GM21390 (cell line): ENCODE data around the gene CHRNA9.

Experiments
- ATAC-seq: cut with Tn5 transposase; IDR thresholded peaks from one replicate; pipeline ENCODE4 v1.9.1; 2021; ENCODE audit not compliant: unreplicated experiment

CHRNA9 gene

DNA sequence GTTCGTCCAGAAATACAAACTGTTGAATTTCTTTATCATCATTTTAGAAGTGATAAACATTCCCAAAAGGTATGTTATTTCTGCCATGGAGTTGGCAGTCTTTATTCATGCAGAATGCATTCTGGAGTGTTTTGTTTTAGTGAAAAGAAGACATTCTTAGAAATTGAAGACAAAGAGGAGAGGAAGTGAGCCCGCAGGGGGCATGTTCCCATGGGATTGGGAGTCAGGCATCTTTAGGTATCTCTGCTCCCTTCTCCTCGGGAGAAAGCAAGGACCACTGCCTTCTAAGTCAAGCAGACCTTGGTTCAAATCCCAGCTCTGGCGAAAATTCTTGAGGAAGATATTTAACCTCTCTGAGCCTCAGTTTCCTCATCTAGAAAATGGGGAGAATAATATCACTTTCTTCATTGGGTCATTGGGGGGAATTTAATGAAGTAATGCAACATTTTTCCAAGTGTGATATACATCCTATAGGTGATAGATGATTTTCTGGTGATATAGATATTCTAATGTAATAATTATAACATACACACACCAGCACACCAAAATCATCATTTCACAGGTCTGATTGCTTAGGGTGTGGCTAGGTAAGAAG lies 26.5 kb upstream of the CHRNA9 start:
- no peak for ATAC-seq

- ATAC-seq: peak; percentile 32
Observed at GRCh38 chr4:40309250-40309774, 25.8 kb upstream of the CHRNA9 start.

- ATAC-seq: no peak
Observed at GRCh38 chr4:40310225-40310624, 24.9 kb upstream of the CHRNA9 start.

DNA sequence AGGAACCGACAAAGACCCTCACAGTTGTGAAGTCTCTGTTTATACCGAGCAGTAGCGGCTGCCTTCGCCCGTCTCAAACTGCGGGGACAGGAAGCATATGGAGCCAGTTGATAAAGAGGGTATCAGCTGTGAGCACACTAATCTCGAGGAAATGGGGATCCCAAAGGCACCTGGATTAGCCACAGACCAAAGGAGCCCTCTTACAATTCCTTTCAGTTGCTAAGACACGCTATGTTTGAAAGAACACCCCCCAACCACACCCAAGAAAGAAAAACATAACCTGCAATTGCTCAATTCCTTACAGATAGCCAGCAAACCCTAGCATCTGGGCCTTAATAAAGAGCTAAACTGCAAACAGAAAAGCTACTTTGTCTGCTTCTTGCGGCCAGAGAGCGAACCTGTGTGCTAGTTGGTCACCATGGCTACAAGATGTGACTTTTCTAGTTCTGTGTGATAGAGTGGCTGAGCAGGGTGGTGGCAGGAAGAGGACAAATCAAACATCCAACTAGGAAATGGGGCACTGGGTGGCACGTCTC lies 23.3 kb upstream of the CHRNA9 start:
- ATAC-seq: no peak

DNA sequence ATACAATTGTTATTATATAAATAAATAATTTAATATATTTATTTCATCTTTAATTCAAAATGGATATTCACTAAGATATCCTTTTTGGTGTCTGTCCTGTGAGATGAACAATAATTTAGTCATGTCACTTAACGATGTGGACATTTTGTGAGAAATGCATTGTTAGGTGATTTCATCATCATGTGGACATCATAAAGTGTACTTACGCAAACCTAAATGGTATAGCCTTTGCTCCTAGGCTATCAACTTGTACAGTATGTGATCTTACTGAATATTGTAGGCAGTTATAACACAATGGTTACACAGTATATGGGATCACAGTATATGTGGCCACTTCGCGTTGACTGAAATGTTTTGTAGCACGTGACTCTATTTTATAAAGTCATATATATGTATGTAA lies 20.2 kb upstream of the CHRNA9 start:
- no peak for ATAC-seq

- ATAC-seq: peak; percentile 35
Observed at GRCh38 chr4:40316333-40316781, 18.8 kb upstream of the CHRNA9 start.

DNA sequence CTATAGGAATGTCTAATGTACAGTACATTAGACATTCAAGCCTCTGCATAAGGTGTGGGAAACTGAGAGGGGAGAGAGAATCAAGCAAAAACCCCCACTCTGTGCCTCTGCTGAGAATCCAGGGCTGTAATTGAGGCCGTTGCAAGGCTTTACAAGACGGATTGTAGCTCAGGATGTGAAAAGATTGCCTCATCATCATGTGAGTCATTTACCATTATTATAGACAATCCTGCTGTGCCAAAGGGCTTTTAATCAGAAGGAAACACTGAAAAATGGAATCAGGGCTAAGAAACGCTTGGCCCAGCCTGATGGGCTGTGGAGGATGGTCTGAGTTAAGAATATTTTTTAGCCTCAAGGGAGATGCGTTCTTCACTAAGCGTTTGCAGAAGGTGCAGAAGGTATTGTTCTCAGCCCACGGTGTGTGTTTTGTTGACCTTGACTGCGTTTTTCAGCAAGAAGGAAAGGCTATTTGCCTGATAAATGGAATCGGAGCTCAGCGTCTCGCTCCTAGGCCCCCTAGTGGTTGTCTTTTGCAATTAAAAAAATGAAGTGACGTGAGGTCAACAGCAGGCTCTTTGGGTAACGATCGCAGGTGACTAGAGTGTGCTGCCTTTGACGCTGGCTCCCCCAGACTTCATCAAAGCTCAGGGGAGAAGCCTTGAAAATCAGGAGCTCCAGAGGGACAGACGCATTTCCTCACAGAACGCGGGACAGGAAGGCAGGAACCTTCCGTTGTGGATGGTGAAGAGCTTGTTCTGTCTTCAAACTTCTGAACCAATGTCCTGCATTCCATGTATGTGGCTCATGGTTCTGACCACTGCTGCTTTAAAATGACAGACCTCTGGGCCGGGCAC lies 18.1 kb upstream of the CHRNA9 start:
- peak; percentile 56 for ATAC-seq

DNA sequence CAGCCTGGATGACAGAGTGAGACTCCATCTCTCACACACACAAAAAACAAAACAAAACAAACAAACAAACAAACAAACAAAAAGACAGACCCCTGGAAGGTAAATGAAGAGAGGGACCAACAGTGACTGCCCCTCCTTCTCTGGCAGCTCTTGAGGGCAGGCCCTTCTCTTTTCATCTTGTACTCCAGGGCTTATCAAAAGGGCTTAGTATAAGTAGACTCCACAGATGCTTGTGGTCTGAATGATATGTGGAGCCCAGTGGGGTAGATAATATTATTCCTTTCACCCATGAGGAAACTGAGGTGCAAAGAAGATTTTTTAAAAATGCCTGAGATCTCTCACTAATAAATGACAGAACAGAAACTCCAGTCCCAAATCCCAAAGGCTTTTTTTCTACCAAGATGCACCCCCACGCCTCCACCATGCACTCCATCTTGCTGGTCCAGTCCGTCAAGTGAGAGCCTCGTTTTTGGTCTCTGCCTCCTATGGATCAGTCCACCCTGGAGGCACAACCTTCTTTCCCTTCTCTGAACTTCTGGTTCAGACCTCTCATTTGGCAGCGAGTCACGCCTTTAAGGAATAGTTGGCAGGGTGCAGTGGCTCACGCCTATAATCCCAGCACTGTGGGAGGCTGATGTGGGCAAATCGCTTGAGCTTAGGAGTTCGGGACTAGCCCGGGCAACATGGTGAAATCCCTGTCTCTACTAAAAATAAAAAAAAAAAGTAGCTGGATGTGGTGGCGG lies 17.0 kb upstream of the CHRNA9 start:
- ATAC-seq: no peak

DNA sequence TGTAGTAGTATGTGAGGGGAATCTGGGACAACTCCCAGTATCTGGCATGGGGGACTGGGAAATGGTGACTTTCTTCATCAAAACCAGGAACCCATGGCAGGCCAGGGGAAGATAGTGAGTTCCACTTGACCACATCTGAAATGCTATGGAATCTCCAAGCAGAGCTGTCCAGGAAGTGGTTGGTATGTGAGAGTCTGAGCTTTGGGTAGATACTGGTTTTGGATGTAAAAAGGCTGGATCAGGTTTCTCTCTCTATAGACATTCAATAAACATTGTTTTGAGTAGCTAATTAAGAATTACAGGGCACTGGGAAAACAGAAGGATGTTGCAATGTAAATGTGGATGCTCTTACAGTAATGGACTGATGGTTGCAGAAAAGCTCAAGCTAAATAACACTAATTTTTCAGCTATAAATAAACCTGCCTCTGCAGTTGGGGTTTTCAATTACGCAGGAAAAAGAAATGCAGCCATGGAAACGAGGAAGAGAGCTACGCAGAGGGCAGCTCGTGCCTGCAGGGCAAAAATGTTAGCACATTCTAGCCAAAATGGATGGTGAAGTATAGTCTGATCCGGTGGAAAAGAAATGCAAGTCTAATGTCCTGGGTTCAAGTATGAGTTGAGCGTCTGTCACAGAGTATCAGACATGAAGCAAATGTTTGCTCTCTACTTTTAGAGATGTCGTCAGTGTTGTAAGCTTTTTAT lies 13.4 kb upstream of the CHRNA9 start:
- ATAC-seq: no peak

DNA sequence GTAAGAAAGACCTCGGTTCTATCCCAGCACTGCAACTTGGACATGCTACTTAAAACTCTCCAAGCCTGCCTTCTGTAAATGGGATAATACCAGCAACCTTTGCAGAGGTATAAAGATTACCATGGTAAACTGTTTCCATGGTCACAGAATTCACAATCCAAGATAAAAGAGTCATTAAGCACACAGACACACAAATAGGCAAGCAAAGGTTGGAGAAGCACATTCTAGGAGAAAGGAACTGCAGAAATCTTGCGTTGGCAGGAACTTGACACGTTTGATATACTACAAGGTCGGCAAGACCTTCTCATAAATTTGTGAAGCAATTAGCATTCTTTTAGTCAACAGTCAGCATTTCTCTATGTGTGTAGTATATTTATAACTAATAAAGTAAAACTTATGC lies 12.3 kb upstream of the CHRNA9 start:
- ATAC-seq: no peak

- no peak for ATAC-seq
Observed at GRCh38 chr4:40323866-40324265, 11.3 kb upstream of the CHRNA9 start.

DNA sequence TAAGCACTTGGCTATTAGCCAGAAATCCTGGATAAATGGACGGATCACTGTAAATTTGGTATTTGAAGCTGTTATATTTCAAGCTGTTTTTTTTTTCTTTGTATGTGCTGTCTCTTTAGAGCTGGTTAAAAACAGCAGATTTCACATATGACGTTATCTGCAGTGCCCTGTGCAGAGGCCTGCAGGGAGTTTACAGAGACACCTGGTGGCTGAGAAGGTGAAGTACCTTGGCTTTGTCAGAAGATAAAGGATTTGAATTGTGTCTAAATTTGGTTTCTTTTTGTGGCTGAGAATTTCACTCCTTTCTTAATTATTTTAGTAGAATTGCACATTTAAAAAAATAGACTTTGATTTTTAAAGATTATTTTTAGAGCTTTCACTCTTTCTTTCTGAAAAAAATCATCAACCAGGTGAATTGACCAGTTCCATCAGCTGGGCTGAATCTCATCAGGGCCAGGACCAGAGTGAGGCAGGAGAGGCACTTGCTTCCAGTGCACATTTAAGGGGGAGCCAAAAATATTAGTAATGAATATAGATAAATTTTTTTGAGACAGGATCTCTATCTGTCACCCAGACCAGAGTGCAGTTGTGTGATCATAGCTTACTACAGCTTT lies 9.6 kb upstream of the CHRNA9 start:
- ATAC-seq: peak; percentile 97

DNA sequence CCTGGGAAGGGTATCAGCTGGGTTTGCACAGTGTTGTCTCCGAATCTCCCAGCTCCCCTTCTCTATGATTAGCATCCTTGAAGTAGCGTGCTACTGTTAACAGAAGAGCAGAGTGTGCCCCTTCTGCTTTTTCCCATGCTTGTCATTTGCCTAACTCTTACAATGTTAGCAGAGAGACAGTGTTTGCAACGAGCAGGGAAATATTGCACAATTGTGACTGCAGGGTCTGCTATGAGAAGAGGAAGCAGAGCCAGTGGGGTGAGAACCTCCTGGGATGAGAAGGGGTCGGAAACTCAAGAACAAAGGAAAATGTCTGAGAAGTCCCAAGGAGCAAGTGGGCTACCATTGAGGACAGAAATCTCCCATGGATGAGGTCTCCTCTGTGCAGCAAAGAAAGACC lies 7.8 kb upstream of the CHRNA9 start:
- no peak for ATAC-seq

GRCh38 chr4:40328383-40328782 lies 6.8 kb upstream of the CHRNA9 start:
- ATAC-seq: no peak

DNA sequence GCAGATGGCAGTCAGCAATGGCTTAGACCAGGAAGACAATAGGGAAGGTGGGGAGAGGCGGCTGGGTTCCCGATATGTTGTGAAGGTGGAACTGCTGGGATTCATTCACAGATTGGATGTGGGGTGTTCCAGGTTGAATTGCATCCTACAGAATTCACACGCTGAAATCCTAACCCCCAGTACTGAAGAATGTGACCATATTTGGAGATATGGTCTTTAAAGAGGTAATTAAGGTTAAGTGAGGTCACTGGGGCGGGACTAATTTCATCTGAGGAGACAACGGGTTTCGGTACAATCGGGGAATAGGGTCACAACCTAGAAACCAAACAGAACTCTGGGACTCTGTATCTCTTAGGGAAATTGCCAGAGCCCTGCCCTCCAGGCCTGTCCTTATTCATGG lies 5.3 kb upstream of the CHRNA9 start:
- no peak for ATAC-seq

- no peak for ATAC-seq
Observed at GRCh38 chr4:40330536-40330935, 4.6 kb upstream of the CHRNA9 start.

- ATAC-seq: no peak
Observed at GRCh38 chr4:40331101-40331745, 3.9 kb upstream of the CHRNA9 start.

- no peak for ATAC-seq
Observed at GRCh38 chr4:40331961-40332360, 3.2 kb upstream of the CHRNA9 start.

DNA sequence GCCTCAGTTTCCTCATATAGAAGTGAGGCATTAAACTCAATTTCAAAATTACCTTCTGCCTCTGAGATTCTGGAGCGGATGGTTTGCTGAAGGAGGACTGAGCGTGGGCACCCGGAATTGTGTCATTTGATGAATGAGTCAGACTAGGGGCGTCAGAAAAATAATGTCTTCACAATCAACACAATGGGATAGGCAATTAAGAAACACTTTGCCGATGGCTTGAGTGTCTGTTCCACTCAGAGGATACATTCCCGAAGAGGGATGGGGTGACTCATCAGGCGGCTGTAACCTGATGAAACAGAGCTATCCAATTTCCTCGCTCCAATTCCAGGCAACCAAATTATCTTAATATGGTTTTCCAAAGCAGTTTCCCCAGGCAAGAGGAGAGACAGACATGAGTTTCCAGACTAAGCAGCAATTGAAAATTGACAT lies 1.2 kb upstream of the CHRNA9 start:
- ATAC-seq: no peak

- no peak for ATAC-seq
Observed at GRCh38 chr4:40335525-40335894, 377 bp downstream of the CHRNA9 start.
